HCT116 (cell line): ENCODE data around the gene ZYG11A. TPM values are rescaled to one million over a fixed set of nuclear protein-coding genes. Genes with fewer than 3 reads are reported as not detected.
"Not testable (repeated sequence)": the region's sequence is repeated elsewhere in the genome, so short reads cannot be mapped to it uniquely, and the experiment has no call there.

Experiments
- ATAC-seq: fragments of 200-7000 bp; cut with Tn5 transposase; 2 replicates; pipeline ENCODE4 v1.9.1; 2020; ENCODE audit warnings: mild to moderate bottlenecking, moderate library complexity
- BruUV-seq: library from RNA; stranded (reverse); fragments of 400-500 nt; replicated peaks from 2 replicates; lab custom pipeline; 2021; lab: Mats Ljungman, UMichigan
- CTCF ChIA-PET: fragments of 300-600 bp; sonication (Branson Sonifier 250); formaldehyde crosslinking; loops from one replicate; lab custom pipeline; 2021; ENCODE audit warnings: antibody characterized with exemption; lab: Charles Lee
- POLR2A ChIA-PET: fragments of 300-600, 350-600 bp; sonication (Branson Sonifier 250); formaldehyde crosslinking; loops from one replicate; lab custom pipeline; 2021; ENCODE audit warnings: antibody characterized with exemption; lab: Charles Lee
- RAD21 ChIA-PET, 2 experiments: fragments of 300-600 bp; sonication (Branson Sonifier 250); formaldehyde crosslinking; loops; one replicate each; lab custom pipeline; 2023; ENCODE audit warnings: low total read pairs in 2 of 2; ENCODE audit not compliant: uncharacterized antibody in 2 of 2, unreplicated experiment in 2 of 2, low non-redundant PET in 1 of 2; lab: Charles Lee
- DNase-seq: peaks from one replicate; pipeline ENCODE4 v3.0.0-alpha.2; 2010; ENCODE audit warnings: low read depth, low spot score
- H2AFZ ChIP-seq: fragments of 200-600 bp; shearing (Covaris generic), sonication (generic); 2 replicates; pipeline ENCODE4 v1.6.1; 2017; ENCODE audit warnings: low read depth, mixed run types, mixed read lengths, antibody characterized with exemption, low read length; ENCODE audit not compliant: poor library complexity, severe bottlenecking
- H3K27ac ChIP-seq: 2 replicates; pipeline ENCODE4 v1.5.1; 2012; ENCODE audit warnings: low read depth, low read length
- H3K27me3 ChIP-seq: fragments of 200-600 bp; sonication (generic); 2 replicates; pipeline ENCODE4 v1.6.1; 2016; ENCODE audit warnings: mixed run types, low read length, mixed read lengths; ENCODE audit not compliant: insufficient read depth
- H3K36me3 ChIP-seq, 2 experiments: fragments of 200-500 bp in 1 of 2; fragments of 200-600 bp in 1 of 2; sonication (Bioruptor generic) in 1 of 2; sonication (generic) in 1 of 2; 2 replicates each; pipeline versions ENCODE4 v1.5.1 to v1.6.1; 2014 to 2016; ENCODE audit warnings: low read length in 2 of 2, inconsistent platforms in 1 of 2, mixed read lengths in 1 of 2, mixed run types in 1 of 2; ENCODE audit not compliant: insufficient read depth in 2 of 2, control insufficient read depth in 1 of 2
- H3K4me1 ChIP-seq, 2 experiments: fragments of 200-600 bp in 1 of 2; sonication (generic) in 1 of 2; 2 replicates each; pipeline versions ENCODE4 v1.5.1 to v1.6.1; 2012 to 2017; ENCODE audit warnings: low read length in 2 of 2, inconsistent platforms in 1 of 2, mild to moderate bottlenecking in 1 of 2, mixed read lengths in 1 of 2, mixed run types in 1 of 2, moderate library complexity in 1 of 2; ENCODE audit not compliant: insufficient read depth in 2 of 2, control insufficient read depth in 1 of 2
- H3K4me2 ChIP-seq: fragments of 200-600 bp; sonication (generic); 2 replicates; pipeline ENCODE4 v1.6.1; 2017; ENCODE audit warnings: mixed run types, low read length, mixed read lengths
- H3K4me3 ChIP-seq, 2 experiments: fragments of 200-600 bp in 1 of 2; sonication (generic) in 1 of 2; replicated peaks in 1 of 2; 2 replicates each; pipeline ENCODE4 v1.5.1; 2011 to 2016; ENCODE audit warnings: low read length in 2 of 2, control low read depth in 1 of 2, low read depth in 1 of 2, mild to moderate bottlenecking in 1 of 2, mixed read lengths in 1 of 2, mixed run types in 1 of 2
- H3K79me2 ChIP-seq: fragments of 200-600 bp; sonication (generic); 2 replicates; pipeline ENCODE4 v1.6.1; 2017; ENCODE audit warnings: mild to moderate bottlenecking, mixed run types, low read length, moderate library complexity, mixed read lengths; ENCODE audit not compliant: insufficient read depth
- H3K9ac ChIP-seq: fragments of 200-600 bp; sonication (generic); 2 replicates; pipeline ENCODE4 v1.6.1; 2016; ENCODE audit warnings: low read length, mixed read lengths
- H3K9me2 ChIP-seq: fragments of 200-600 bp; sonication (generic), shearing (Covaris generic); 2 replicates; pipeline ENCODE4 v1.6.1; 2017; ENCODE audit warnings: mixed run types, mild to moderate bottlenecking, moderate library complexity; ENCODE audit not compliant: insufficient read depth
- H3K9me3 ChIP-seq, 2 experiments: fragments of 200-500 bp in 1 of 2; fragments of 200-600 bp in 1 of 2; sonication (Bioruptor generic) in 1 of 2; sonication (generic) in 1 of 2; 2 replicates each; pipeline ENCODE4 v1.6.1; 2014 to 2017; ENCODE audit warnings: low read length in 2 of 2, mixed read lengths in 2 of 2, inconsistent platforms in 1 of 2, low read depth in 1 of 2, mild to moderate bottlenecking in 1 of 2, mixed run types in 1 of 2, moderate library complexity in 1 of 2; ENCODE audit not compliant: control insufficient read depth in 1 of 2, insufficient read depth in 1 of 2
- H4K20me1 ChIP-seq: fragments of 200-600 bp; sonication (generic), shearing (Covaris generic); 2 replicates; pipeline ENCODE4 v1.6.1; 2017; ENCODE audit warnings: mixed run types, mild to moderate bottlenecking, moderate library complexity; ENCODE audit not compliant: insufficient read depth
- CEBPB ChIP-seq: IDR thresholded peaks from 2 replicates; pipeline ENCODE4 v1.6.1; 2012; ENCODE audit warnings: low read depth
- ELF1 ChIP-seq: IDR thresholded peaks from 2 replicates; pipeline ENCODE4 v1.6.1; 2012; ENCODE audit warnings: low read depth, borderline replicate concordance
- EZH2phosphoT487 ChIP-seq: fragments of 200-600 bp; IDR thresholded peaks from 2 replicates; pipeline ENCODE4 v1.6.1; 2018; ENCODE audit warnings: antibody characterized with exemption, borderline replicate concordance
- FOSL1 ChIP-seq: IDR thresholded peaks from 2 replicates; pipeline ENCODE4 v1.6.1; 2012; ENCODE audit warnings: low read depth
- MAX ChIP-seq: IDR thresholded peaks from 2 replicates; pipeline ENCODE4 v1.6.1; 2012
- POLR2A ChIP-seq: IDR thresholded peaks from 2 replicates; pipeline ENCODE4 v1.7.0; 2011; ENCODE audit warnings: borderline replicate concordance; ENCODE audit not compliant: insufficient read depth, insufficient read length; ENCODE audit errors: extremely low read depth
- SP1 ChIP-seq: IDR thresholded peaks from 2 replicates; pipeline ENCODE4 v1.6.1; 2012; ENCODE audit warnings: low read depth
- intact Hi-C: fragments of 100-400 bp; cut with micrococcal nuclease; formaldehyde crosslinking; loops from 2 replicates; pipeline ENCODE4 v1.10.0; 2022
- total RNA-seq: library from RNA; stranded (reverse); gene quantifications from one replicate; pipeline ENCODE4 v1.2.1, GENCODE V29; 2021; ENCODE audit not compliant: unreplicated experiment

ZYG11A gene
- total RNA-seq, 1 experiment from 2014 or later, result 0.05 TPM

- H2AFZ ChIP-seq, RAD21 ChIA-PET, DNase-seq, H3K4me1 ChIP-seq, CTCF ChIA-PET, H3K36me3 ChIP-seq, BruUV-seq, H3K27me3 ChIP-seq, H3K4me2 ChIP-seq, intact Hi-C loops, H3K9ac ChIP-seq, H3K9me3 ChIP-seq, POLR2A ChIA-PET, H4K20me1 ChIP-seq, H3K4me3 ChIP-seq, H3K9me2 ChIP-seq, H3K79me2 ChIP-seq, ATAC-seq, H3K27ac ChIP-seq: not testable (repeated sequence)
Measured at GRCh38 chr1:52839175-52839574, 3.4 kb upstream of the ZYG11A start.

GRCh38 chr1:52845119-52845518, 2.6 kb downstream of the ZYG11A start:
- H3K4me3 ChIP-seq, H3K9me3 ChIP-seq, DNase-seq, H3K36me3 ChIP-seq, H4K20me1 ChIP-seq, H3K4me1 ChIP-seq, CTCF ChIA-PET, H3K27ac ChIP-seq, ATAC-seq, POLR2A ChIA-PET, H3K9ac ChIP-seq, H3K9me2 ChIP-seq, RAD21 ChIA-PET, H3K4me2 ChIP-seq, H3K27me3 ChIP-seq, intact Hi-C loops, BruUV-seq, H3K79me2 ChIP-seq: not testable (repeated sequence)
- H2AFZ ChIP-seq, result peak overlapping the region; percentile 35

- TF ChIP-seq ELF1 (no peak), MAX (no peak), POLR2A (no peak), CEBPB (no peak), FOSL1 (no peak), EZH2phosphoT487 (no peak), SP1 (no peak)
- ATAC-seq (no peak), DNase-seq (no peak)
- ChIA-PET CTCF (no interaction called here), RAD21 (no interaction called here), POLR2A (no interaction called here)
- Histone ChIP-seq H3K27me3 (no peaks in the 10 kb centered on the region), H3K4me2 (no peak overlapping the region), H3K4me1 (no peaks in the 10 kb centered on the region), H3K9me3 (no peaks in the 10 kb centered on the region), H3K36me3 (no peaks in the 10 kb centered on the region), H3K27ac (no peak overlapping the region), H3K4me3 (no peak overlapping the region), H3K9me2 (no peaks in the 10 kb centered on the region), H3K9ac (no peak overlapping the region), H4K20me1 (no peaks in the 10 kb centered on the region), H3K79me2 (no peaks in the 10 kb centered on the region), H2AFZ (no peak overlapping the region)
- no TSS peak for BruUV-seq
- intact Hi-C loops, result no loop called here
Measured at GRCh38 chr1:52848423-52848822, 5.9 kb downstream of the ZYG11A start.
